Activated CD4-positive, CD25-positive, alpha-beta regulatory T cell treated with anti-CD3 and anti-CD28 coated beads, Interleukin-2, amount 50 U/mL, for 24 hours (primary cell): ENCODE data around the gene PIGC.

Source experiments
- ATAC-seq, 2 donors: fragments of 150-1000 bp; cut with Tn5 transposase; one replicate each; pipeline ENCODE4 v1.10.0; 2021; ENCODE audit warnings: mild to moderate bottlenecking in 1 of 2, moderate library complexity in 1 of 2

Gene PIGC

DNA sequence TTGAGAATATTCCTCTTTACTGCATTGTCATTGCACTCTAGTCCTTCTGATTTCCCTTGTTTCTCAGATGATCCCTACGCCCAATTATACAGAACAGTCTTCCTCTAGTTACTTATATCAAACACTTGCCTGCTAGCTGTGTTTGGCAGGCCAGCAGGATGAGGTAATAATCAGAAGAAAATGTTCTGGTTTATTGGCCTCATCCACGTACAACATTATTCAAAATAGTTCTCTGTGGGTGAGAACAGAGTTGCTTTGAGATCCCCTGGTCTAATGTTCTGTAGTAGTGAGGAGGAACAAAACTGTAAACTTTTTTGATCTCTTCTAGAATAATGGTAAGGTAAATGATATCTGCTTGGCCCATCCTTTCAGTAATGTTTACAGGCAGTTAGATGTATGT lies 45.7 kb downstream of the PIGC start:
- ATAC-seq: no peak

DNA sequence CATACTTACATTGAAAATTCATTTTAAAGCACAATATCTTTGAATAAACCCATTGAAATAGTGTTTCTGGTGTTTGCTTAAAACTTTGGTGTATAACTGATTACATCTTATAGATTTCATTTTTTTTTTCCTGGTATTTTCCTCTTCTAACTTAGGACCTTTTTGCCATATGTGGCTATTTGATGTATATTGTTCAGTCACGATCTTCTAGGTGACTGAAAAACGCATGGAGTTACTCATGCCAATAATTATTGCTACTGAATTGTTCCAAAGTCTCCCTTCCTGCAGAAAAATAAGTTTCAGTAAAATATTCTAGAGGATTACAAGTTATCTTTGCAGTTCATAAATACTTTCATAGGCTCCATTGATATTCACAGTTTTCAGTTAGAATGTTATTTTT lies 46.2 kb downstream of the PIGC start:
- no peak for ATAC-seq

DNA sequence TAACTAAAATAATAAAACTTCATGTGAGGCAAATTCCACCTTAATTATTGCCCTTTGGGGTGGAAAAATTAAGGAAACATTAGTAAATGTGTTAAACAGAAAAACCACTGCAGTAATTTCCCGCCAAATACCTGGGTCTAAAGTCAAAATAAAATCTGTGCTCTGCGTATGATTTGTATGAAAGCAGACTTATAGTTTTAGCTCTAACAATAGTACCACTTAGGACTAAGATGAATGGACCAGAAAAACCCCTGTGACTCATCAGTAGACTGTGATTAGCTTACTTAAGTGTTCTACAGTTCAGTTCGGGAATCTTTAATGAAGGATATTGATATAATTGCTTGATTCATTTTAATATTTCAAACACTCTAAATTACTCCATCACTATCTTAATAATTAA lies 46.6 kb downstream of the PIGC start:
- peak; percentile 62 to 72 for ATAC-seq

DNA sequence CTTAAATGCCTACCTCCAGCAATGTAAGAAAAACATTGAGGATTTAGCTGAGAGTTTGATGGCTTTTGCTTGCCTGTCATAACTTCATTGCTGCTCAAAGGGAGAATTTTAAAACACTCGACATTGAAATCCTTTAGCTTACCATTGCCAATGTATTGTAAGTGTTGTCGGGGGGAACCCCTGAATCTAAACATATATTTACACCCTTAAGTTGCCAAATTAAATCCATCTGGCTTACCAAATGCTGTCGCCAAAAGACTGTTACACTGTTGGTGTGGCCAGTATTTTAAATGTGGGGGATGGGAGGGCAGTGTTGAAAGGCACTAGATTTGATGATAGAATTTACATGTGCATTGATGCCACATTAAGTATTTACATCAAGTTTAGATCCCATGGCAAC lies 48.3 kb downstream of the PIGC start:
- ATAC-seq: no peak

DNA sequence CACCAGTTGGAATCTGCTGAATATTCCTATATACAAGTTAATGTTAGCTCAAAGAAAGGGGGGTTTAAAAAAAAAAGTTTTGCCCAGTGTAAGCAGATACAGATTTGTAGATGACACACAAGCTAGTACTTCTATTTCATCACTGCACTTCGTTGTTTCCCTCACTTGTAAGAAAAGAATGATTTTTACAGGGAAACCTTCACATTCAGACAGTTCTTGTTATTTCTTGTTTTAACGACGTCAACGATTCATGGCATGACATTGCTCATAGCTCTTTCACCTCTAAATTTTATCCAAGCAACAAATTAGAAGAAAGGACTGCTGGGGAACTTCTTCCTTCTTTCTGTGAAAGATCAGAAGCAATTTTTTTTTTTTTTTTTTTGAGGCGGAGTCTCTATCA lies 49.1 kb downstream of the PIGC start:
- ATAC-seq: peak; percentile 7 to 17

DNA sequence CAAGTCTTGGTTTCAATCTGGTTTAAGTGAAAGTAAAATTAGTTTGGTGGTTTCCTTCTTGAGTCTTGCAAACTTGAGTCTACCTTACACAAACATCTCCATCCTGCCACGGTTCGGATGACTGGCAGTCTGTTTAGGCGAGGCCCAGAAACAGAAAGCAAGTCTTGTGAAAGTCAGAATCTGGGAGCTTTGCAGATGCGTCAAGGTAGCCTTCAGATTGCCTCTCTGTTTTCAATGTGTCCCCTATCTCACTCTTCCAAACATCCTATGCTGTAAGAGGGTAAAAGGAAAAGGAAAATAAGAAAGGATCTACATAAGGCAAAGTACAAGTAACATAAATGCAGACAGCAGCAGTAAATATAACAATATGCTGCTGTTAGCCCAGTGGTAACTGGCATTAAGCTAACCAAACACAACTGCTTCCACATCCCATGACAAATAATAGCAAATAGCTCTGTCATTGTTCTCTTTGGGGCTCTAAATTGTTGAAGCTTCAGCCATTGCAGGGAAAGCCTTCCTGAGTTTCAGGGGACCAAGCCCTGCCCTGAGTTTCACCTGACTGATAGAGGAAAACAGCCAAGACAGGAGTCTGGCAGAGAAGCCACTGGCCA lies 49.6 kb downstream of the PIGC start:
- ATAC-seq: peak; percentile 85 to 91

DNA sequence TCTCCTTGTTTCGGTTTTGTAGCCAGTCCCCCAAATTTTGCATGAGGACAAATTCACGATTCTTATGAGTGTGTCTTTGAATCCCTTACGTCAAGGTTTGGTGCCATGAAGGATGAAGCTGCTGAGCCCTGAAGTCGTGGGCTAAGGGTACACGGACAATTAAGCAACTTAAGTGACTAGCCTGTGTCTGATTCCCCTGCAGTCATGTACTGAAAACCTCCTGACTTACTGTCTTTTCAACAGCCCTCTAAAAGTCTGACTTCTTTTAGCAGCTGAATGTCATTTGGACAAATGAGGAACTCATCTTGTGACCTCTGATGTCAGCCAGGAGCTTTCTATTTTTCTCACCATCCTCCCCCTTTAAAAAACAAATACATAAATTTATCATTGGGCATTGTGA lies 50.5 kb downstream of the PIGC start:
- ATAC-seq: no peak

DNA sequence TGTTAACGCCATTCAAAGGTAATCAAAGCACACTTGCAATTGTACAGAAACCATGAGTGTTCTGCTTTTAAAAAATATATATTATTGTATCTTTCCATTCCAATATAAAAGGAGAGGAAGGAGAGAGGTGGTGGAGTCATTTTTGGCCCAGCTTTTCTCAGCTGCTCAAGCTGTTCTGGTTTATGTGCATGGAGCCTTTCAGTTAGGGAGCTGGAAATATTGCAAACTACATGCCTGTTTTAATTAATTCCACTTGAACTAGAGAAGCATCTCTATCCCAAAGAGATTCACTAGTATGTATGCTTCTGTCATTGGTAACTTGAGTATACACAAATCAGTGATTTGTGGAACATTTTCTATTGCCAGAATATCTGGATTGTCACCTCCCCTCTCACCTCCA lies 51.9 kb downstream of the PIGC start:
- ATAC-seq: no peak
